HG03066 (cell line): ENCODE measurements around the gene NUTM2E.
"Not testable (repeated sequence)": the region's sequence is repeated elsewhere in the genome, so short reads cannot be mapped to it uniquely, and the experiment has no call there.

ENCODE experiments used
- ATAC-seq: cut with Tn5 transposase; IDR thresholded peaks from one replicate; pipeline ENCODE4 v1.9.1; 2021; ENCODE audit warnings: low read depth; ENCODE audit not compliant: unreplicated experiment

NUTM2E gene

DNA sequence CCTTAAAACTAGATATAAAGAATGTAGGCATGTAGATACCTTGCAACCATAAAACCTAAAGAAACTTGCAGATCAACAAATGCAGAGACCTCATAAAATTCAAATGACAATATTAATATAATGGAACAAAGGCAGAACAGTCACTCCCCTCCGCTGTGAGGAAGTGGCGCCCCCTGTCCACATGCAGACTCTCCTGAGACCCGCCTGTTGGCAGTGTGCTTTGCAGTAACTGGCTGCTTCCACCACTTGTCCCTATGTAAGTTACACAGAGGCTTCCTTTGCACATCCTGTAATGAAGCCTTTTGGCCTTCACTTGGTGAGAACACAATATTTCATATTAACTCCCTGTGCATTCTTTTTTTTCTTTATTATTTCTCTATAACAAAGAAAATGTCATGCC lies 36.3 kb downstream of the NUTM2E start:
- ATAC-seq: not testable (repeated sequence)

DNA sequence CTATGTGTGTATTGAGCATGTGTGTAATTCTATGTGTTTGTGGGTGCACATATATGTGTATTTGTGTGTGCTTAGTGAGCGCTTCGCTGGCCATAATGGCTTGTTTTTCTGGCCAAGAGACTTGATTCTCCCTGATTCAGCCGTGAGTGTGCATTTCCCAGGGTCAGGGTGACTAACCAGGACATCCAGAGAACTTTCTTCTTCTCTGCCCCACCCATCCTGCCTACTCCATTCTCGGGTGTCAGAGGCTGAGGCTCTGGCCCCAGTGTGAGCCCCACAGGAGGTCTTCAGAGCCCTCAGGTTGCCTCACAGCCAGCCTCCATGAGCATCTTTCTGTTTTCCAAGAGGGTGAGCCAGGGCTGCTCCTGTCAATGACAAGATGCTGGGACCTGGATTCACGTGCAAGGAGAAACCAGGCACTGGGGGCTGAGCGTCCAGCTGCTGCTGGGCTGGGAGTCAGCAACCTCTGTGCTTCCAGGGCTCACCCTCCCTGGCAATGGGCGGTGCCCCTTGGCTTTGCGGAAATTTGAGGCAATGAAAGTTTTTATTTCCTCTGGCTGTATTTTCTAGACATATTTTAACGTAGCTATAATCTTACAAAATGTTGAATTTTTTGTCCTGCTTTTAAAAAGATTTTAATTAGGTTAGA lies 40.5 kb downstream of the NUTM2E start:
- not testable (repeated sequence) for ATAC-seq

DNA sequence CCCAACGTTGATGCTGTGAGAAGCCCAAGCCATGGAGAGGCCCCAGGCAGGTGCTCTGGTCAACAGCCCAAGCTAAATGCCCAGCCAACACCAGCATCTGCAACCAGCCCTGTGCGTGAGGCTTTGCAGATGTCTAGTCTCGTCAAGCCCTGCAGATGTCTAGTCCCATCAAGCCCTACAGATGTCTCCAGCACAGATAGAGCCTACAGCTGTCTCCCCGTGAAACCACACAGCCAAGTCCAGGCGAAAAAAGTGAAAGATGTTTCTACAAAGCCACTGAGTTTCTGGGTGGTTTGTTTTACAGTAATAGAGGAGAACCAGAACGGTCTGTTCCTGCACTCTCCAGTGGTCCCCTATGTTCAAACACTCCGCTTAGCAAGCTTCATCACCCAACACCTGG lies 41.5 kb downstream of the NUTM2E start:
- ATAC-seq: not testable (repeated sequence)

DNA sequence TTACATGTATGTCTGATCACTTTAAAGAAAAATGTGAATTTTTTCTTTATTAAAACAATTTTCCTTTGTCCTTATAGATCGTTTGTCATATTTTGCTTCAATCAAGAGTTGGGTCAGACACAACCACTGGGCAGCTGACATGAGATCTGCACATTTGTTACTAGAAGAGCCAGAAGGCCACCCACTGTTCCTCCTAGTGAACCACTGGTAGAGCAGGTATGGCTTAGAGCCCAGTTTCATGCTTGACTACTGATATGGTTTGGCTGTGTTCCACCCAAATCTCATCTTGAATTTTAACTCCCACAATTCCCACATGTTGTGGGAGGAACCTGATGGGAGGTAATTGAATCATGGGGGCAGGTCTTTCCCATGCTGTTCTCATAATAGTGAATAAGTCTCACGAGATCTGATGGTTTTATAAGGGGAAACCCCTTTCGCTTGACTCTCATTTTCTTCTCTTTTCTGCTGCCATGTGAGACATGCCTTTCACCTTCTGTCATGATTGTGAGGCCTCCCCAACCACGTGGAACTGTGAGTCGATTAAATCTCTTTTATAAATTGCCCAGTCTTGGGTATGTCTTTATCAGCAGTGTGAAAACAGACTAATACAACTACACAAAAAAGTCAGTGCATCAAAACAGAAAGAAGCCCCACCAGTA lies 43.0 kb downstream of the NUTM2E start:
- not testable (repeated sequence) for ATAC-seq

DNA sequence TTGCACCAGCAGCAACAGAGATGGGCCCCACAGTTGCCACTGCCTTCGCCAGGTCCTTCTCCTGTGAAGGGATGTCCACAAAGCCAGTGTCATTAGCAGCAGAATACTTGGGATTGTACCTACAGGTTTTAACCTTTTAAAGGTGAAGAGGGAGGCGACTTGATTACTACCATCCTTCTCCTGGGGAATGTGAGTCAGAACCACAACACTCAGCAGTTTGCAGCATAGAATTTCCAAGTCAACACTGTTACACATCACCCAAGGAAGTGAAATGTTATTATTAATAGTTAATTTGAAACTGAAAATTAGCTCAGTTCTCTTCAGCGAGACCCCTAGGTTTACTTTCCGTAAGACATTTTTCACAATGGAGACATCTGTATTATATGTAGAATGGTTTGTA lies 45.2 kb downstream of the NUTM2E start:
- ATAC-seq: not testable (repeated sequence)
